ENCODE data around the gene TLE3.

- TF ChIP-seq, protein P1, sequence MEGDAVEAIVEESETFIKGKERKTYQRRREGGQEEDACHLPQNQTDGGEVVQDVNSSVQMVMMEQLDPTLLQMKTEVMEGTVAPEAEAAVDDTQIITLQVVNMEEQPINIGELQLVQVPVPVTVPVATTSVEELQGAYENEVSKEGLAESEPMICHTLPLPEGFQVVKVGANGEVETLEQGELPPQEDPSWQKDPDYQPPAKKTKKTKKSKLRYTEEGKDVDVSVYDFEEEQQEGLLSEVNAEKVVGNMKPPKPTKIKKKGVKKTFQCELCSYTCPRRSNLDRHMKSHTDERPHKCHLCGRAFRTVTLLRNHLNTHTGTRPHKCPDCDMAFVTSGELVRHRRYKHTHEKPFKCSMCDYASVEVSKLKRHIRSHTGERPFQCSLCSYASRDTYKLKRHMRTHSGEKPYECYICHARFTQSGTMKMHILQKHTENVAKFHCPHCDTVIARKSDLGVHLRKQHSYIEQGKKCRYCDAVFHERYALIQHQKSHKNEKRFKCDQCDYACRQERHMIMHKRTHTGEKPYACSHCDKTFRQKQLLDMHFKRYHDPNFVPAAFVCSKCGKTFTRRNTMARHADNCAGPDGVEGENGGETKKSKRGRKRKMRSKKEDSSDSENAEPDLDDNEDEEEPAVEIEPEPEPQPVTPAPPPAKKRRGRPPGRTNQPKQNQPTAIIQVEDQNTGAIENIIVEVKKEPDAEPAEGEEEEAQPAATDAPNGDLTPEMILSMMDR (IDR thresholded peaks at IDR 0.05): no peak
- no peak for TF ChIP-seq POLR2A (IDR thresholded peaks at IDR 0.05)
Observed at GRCh38 chr15:70023769-70024491, 73.8 kb downstream of the TLE3 start.
